IMR-90 (cell line): ENCODE results near the gene PPT2.

Experiments
- CEBPB ChIP-seq: IDR thresholded peaks from 2 replicates; pipeline ENCODE4 v1.6.1; 2012; ENCODE audit warnings: low read depth, low read length, improper control_type of control experiment
- FOS ChIP-seq: fragments of 150-350 bp; IDR thresholded peaks from 2 replicates; pipeline ENCODE4 v1.6.1; 2016; ENCODE audit warnings: low read depth, low read length
- MAFK ChIP-seq: IDR thresholded peaks from 2 replicates; pipeline ENCODE4 v1.6.1; 2012; ENCODE audit warnings: low read depth, low read length, improper control_type of control experiment
- MAZ ChIP-seq: IDR thresholded peaks from 2 replicates; pipeline ENCODE4 v1.6.1; 2012; ENCODE audit warnings: low read depth, mild to moderate bottlenecking, low read length, improper control_type of control experiment, moderate library complexity, borderline replicate concordance
- NFE2L2 ChIP-seq: fragments of 150-350 bp; IDR thresholded peaks from 2 replicates; pipeline ENCODE4 v1.6.1; 2016; ENCODE audit warnings: low read depth, mild to moderate bottlenecking, low read length
- POLR2A ChIP-seq: IDR thresholded peaks from 2 replicates; pipeline ENCODE4 v1.6.1; 2012; ENCODE audit warnings: mild to moderate bottlenecking, low read depth, low read length
- RAD21 ChIP-seq: IDR thresholded peaks from 2 replicates; pipeline ENCODE4 v1.6.1; 2012; ENCODE audit warnings: low read length, improper control_type of control experiment
- RCOR1 ChIP-seq: IDR thresholded peaks from 2 replicates; pipeline ENCODE4 v1.6.1; 2012; ENCODE audit warnings: mild to moderate bottlenecking, low read length, improper control_type of control experiment; ENCODE audit not compliant: insufficient replicate concordance
- RFX5 ChIP-seq: IDR thresholded peaks from 2 replicates; pipeline ENCODE4 v1.8.0; 2012; ENCODE audit warnings: low read depth, mild to moderate bottlenecking, low read length, moderate library complexity
- SMC3 ChIP-seq: fragments of 150-350 bp; IDR thresholded peaks from 2 replicates; pipeline ENCODE4 v1.6.1; 2016; ENCODE audit warnings: low read depth, mild to moderate bottlenecking, antibody characterized with exemption, low read length, moderate library complexity
- TF ChIP-seq, protein P1 (sequence below): conservative IDR thresholded peaks from 2 replicates; pipeline ENCODE4 v1.5.1; 2012; ENCODE audit warnings: mild to moderate bottlenecking, low read depth, low read length, improper control_type of control experiment
- TF ChIP-seq, protein P2 (sequence below): fragments of 150-350 bp; IDR thresholded peaks from 2 replicates; pipeline ENCODE4 v1.6.1; 2017; ENCODE audit warnings: mild to moderate bottlenecking, antibody characterized with exemption, low read length, low read depth

DNA sequence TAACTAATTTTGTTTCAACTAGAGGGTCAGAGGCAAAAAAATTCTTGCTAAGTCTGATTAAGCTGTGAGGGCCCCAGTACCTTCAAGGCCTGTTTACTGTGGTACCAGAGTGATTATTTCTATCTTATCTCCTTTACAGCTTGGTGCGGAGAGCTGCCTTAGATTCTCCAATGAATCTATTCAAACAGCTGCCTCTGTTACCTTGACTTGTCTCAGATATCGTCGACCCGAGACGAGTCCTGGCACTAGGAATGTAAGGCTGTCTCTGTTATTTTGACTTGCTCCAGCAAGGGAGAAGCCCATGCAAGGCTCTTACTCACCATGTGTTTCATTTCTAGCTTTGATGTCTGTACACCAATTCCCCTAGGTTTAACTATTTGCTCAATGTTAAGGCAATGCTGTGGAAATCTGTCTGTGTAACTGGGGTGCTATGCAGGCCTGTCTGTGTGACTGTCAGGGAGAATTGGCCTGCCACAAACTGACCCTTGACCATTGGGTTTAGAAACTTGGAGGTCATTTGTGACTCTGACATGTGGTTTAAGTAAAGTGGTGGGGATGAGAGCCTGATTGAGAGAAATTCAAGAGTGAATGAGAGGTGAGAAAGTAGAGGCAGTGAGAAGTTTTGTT lies 13.4 kb upstream of the PPT2 start:
- TF ChIP-seq RAD21 (no peak), SMC3 (no peak), MAZ (no peak), POLR2A (no peak), CEBPB (no peak), FOS (no peak), MAFK (no peak), NFE2L2 (no peak), RFX5 (no peak), RCOR1 (no peak)
- TF ChIP-seq, protein P1, sequence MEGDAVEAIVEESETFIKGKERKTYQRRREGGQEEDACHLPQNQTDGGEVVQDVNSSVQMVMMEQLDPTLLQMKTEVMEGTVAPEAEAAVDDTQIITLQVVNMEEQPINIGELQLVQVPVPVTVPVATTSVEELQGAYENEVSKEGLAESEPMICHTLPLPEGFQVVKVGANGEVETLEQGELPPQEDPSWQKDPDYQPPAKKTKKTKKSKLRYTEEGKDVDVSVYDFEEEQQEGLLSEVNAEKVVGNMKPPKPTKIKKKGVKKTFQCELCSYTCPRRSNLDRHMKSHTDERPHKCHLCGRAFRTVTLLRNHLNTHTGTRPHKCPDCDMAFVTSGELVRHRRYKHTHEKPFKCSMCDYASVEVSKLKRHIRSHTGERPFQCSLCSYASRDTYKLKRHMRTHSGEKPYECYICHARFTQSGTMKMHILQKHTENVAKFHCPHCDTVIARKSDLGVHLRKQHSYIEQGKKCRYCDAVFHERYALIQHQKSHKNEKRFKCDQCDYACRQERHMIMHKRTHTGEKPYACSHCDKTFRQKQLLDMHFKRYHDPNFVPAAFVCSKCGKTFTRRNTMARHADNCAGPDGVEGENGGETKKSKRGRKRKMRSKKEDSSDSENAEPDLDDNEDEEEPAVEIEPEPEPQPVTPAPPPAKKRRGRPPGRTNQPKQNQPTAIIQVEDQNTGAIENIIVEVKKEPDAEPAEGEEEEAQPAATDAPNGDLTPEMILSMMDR = no peak
- TF ChIP-seq, protein P2, sequence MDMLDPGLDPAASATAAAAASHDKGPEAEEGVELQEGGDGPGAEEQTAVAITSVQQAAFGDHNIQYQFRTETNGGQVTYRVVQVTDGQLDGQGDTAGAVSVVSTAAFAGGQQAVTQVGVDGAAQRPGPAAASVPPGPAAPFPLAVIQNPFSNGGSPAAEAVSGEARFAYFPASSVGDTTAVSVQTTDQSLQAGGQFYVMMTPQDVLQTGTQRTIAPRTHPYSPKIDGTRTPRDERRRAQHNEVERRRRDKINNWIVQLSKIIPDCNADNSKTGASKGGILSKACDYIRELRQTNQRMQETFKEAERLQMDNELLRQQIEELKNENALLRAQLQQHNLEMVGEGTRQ = no peak
